Motor neuron (in vitro differentiated cells): ENCODE results near the gene CYP4V2. TPM values are rescaled to one million over a fixed set of nuclear protein-coding genes. Genes with fewer than 3 reads are reported as not detected.

ENCODE experiments used
- ATAC-seq, 8 experiments: fragments of 200-7000 bp; cut with Tn5 transposase; replicated peaks in 6 of 8; 2 replicates each; pipeline ENCODE4 v1.8.0; 2021; ENCODE audit warnings: mild to moderate bottlenecking in 8 of 8, moderate library complexity in 8 of 8
- H3K27ac ChIP-seq, 2 donors: fragments of 250-450 bp; sonication (Bioruptor Pico); 2 replicates each; pipeline ENCODE4 v1.9.0; 2021; ENCODE audit warnings: antibody characterized with exemption in 2 of 2, mild to moderate bottlenecking in 2 of 2, moderate library complexity in 1 of 2
- H3K4me1 ChIP-seq, 2 donors: fragments of 250-450 bp; sonication (Bioruptor Pico); replicated peaks in 1 of 2; 2 replicates each; pipeline ENCODE4 v1.6.1; 2021; ENCODE audit warnings: antibody characterized with exemption in 2 of 2, mild to moderate bottlenecking in 2 of 2, moderate library complexity in 1 of 2
- H3K4me3 ChIP-seq, 5 donors: fragments of 250-450 bp; sonication (Bioruptor Pico); 2 replicates each; pipeline ENCODE4 v1.9.0; 2021; ENCODE audit warnings: antibody characterized with exemption in 5 of 5, mild to moderate bottlenecking in 5 of 5, moderate library complexity in 4 of 5
- WGBS, 10 experiments: fragments of 450-650 bp; shearing (Covaris generic); methylation state at CpG; one replicate each; pipeline ENCODE4 v1.0.0; 2022; 5-methylcytosine and 5-hydroxymethylcytosine counted together
- in situ Hi-C, 9 experiments: fragments of 400-800 bp; cut with MboI; loops; one replicate each; pipeline ENCODE4 v1.15.0; 2021; ENCODE audit warnings: low sequenced_read_pairs in 9 of 9, low pct_unique_long_range_greater_than_20kb in 2 of 9; ENCODE audit not compliant: unreplicated experiment in 9 of 9
- total RNA-seq, 8 experiments: library from RNA; unstranded; fragments of 300-600 nt; gene quantifications; 2 replicates each; pipeline versions ENCODE4 v1.2.3 to v1.2.4, GENCODE V29; 2022

The CYP4V2 gene
- total RNA-seq, 8 experiments from 2014 or later: 3.1 to 19.0 (median 8.0) TPM

- Histone ChIP-seq H3K4me3 (no peak overlapping the region), H3K4me1 (peaks cover 0 to 8% of the 10 kb centered on the region in 2 donors), H3K27ac (no peak overlapping the region)
- 66 to 100% (median 86%) methylated on average over 1 to 6 of the region's 6 CpGs; no CpG with 5 or more reads in 2 of the 10 experiments for WGBS, 10 experiments
- no peak for ATAC-seq
- in situ Hi-C loops: no loop called here
Measured at GRCh38 chr4:186196063-186196462, 4.7 kb downstream of the CYP4V2 start.

DNA sequence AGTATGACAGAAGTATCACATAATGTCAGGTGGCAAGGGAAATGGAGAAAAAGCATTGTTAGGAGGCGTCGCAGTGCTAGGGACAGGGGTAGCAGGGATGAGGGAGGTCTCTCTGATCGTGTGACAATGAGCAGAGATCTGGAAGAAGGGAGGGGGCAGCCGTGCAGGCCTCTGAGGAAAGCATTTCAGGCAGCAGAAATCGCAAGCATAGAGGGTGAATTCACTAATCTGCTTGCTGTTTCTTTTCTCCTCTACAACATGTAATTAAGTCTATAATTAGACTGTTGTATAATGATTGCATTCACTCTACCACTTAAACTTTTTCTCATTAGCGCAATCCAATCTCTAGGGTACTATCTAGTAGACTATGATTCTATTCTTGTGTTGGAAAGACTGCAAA, 9.1 kb downstream of the CYP4V2 start:
- in situ Hi-C loops: no loop called here
- WGBS, 10 experiments: 17 to 93% (median 61%) methylated on average over 2 to 6 of the region's 6 CpGs; no CpG with 5 or more reads in 1 of the 10 experiments
- no peaks in the 10 kb centered on the region for H3K4me1 ChIP-seq
- H3K4me3 ChIP-seq: no peak overlapping the region
- ATAC-seq: peak in 3 of 8 experiments; percentile 35 to 53 (median 43)
- no peak overlapping the region for H3K27ac ChIP-seq

GRCh38 chr4:186201010-186201409, 9.6 kb downstream of the CYP4V2 start:
- H3K27ac ChIP-seq: no peak overlapping the region
- H3K4me3 ChIP-seq: no peak overlapping the region
- in situ Hi-C loops: no loop called here
- H3K4me1 ChIP-seq: no peaks in the 10 kb centered on the region
- WGBS, 10 experiments: 67 to 100% (median 83%) methylated on average over 2 to 7 of the region's 7 CpGs
- ATAC-seq: no peak

GRCh38 chr4:186201535-186202230, 10.3 kb downstream of the CYP4V2 start:
- 25 to 100% (median 67%) methylated on average over 1 to 9 of the region's 9 CpGs for WGBS, 10 experiments

DNA sequence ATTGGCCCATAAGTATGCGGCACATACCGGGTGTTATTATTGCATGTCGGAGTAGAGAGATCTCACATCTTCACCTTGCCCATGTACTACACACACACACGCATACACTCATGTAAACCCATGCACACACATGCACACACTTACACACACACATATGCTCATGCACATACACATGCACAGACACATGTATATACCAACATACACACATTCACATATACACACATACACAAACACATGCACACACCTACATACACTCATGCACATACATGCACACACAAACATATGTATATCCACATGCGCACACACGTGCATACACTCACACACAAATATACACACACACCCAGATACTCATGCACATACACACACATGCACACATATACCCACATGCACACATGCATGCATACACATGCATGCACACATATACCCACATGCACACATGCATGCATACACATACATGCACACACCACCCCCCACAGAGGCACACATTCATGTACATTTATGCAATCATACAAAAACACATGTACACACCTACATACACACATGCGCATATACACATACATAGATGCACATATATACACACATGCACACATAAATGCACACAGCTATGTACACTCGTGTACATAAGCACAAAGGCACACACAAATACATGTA, 11.2 kb downstream of the CYP4V2 start:
- no peak for ATAC-seq
- WGBS, 10 experiments: 33 to 100% (median 84%) methylated on average over 1 to 8 of the region's 8 CpGs; no CpG with 5 or more reads in 2 of the 10 experiments
- no peak overlapping the region for H3K27ac ChIP-seq
- H3K4me3 ChIP-seq: no peak overlapping the region
- no peaks in the 10 kb centered on the region for H3K4me1 ChIP-seq
- in situ Hi-C loops: no loop called here

More at GRCh38 chr4:186201535-186202230, 10.3 kb downstream of the CYP4V2 start:
- no peak overlapping the region for H3K27ac ChIP-seq
- in situ Hi-C loops: no loop called here
- peak in 3 of 8 experiments; percentile 16 to 71 (median 39) for ATAC-seq
- no peak overlapping the region for H3K4me3 ChIP-seq
- no peaks in the 10 kb centered on the region for H3K4me1 ChIP-seq

GRCh38 chr4:186203406-186203805, 12.0 kb downstream of the CYP4V2 start:
- Histone ChIP-seq H3K4me1 (no peaks in the 10 kb centered on the region), H3K27ac (no peak overlapping the region), H3K4me3 (no peak overlapping the region)
- WGBS, 10 experiments: 0 to 100% (median 82%) methylated on average over 1 to 11 of the region's 12 CpGs; no CpG with 5 or more reads in 1 of the 10 experiments
- no peak for ATAC-seq
- in situ Hi-C loops: no loop called here

DNA sequence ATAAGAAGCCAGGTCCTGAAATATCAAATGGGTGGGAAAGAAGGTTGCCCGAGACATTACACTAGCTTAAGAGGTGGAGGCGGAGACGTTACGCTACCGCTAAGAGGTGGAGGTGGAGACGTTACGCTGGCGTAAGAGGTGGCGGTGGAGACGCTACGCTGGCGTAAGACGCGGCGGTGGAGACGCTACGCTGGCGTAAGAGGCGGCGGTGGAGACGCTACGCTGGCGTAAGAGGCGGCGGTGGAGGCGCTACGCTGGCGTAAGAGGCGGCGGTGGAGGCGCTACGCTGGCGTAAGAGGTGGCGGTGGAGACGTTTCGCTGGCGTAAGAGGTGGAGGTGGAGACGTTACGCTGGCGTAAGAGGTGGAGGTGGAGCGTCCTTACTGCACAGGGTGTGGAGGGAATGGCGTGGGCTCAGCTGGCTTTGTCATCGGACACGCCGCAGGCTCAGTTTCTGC, 12.8 kb downstream of the CYP4V2 start:
- ATAC-seq: no peak
- in situ Hi-C loops: no loop called here
- no peak overlapping the region for H3K27ac ChIP-seq
- H3K4me3 ChIP-seq: no peak overlapping the region
- no peaks in the 10 kb centered on the region for H3K4me1 ChIP-seq
- 37 to 100% (median 95%) methylated on average over 3 to 33 of the region's 45 CpGs; no CpG with 5 or more reads in 1 of the 10 experiments for WGBS, 10 experiments

- H3K27ac ChIP-seq: no peak overlapping the region
Measured at GRCh38 chr4:186204686-186205085, 13.3 kb downstream of the CYP4V2 start.

DNA sequence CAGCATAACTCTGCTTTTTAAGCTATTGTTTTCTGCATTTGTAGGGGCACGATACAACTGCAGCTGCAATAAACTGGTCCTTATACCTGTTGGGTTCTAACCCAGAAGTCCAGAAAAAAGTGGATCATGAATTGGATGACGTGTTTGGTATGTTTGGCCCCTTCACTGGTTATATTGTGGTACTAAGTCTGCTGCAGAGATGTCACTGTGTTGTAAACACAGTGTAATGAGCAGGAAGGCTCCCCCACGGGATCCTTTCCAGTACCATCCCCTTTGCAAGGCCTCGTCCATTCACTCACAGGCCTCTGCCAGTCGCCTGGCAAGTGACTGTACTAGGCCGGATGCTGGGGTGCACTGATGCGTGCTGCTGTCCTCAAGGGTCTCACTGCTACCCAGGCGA, 13.8 kb downstream of the CYP4V2 start:
- WGBS, 10 experiments: 49 to 91% (median 73%) methylated on average over 1 to 8 of the region's 8 CpGs; no CpG with 5 or more reads in 2 of the 10 experiments
- Histone ChIP-seq H3K4me1 (no peaks in the 10 kb centered on the region), H3K27ac (no peak overlapping the region), H3K4me3 (no peak overlapping the region)
- in situ Hi-C loops: no loop called here
- no peak for ATAC-seq

More at GRCh38 chr4:186204686-186205085, 13.3 kb downstream of the CYP4V2 start:
- WGBS, 10 experiments: 20 to 96% (median 90%) methylated on average over 1 to 13 of the region's 13 CpGs; no CpG with 5 or more reads in 4 of the 10 experiments
- Histone ChIP-seq H3K4me3 (no peak overlapping the region), H3K4me1 (no peaks in the 10 kb centered on the region)
- in situ Hi-C loops: no loop called here
- ATAC-seq: no peak

DNA sequence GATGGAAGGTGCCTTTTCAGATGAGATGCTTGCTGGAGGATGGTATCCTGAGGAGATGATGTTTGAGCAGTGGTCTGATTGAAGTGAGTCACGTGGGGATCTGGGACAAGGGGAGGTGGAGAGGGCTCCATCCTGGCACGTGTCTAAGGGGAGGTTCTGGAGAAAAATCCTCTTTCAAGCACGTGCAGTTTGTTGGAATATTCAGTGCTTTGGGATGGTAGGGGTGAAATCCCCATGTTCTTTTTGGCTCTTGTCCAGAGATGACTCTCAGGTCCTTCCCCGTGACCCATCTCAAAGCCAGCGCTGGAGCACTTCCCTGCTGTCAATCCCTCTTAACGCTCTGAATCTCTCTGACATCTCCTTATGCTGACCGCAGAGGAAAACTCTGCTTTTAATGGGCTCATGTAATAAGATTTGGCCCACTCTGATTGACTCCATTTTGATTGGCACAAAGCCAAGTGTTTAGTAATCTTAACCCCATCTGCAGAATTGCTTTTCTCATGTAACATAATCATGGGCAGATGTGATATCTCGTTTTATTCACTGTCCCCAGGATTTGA, 25.2 kb downstream of the CYP4V2 start:
- in situ Hi-C loops: no loop called here
- 2 to 94% (median 45%) methylated on average over 4 to 6 of the region's 8 CpGs; no CpG with 5 or more reads in 3 of the 10 experiments for WGBS, 10 experiments
- H3K4me1 ChIP-seq: no peaks in the 10 kb centered on the region
- H3K4me3 ChIP-seq: no peak overlapping the region
- H3K27ac ChIP-seq: no peak overlapping the region
- ATAC-seq: no peak

GRCh38 chr4:186217733-186218293, 26.4 kb downstream of the CYP4V2 start:
- 50 to 100% (median 74%) methylated on average over 1 of the region's 1 CpG; no CpG with 5 or more reads in 6 of the 10 experiments for WGBS, 10 experiments
- H3K27ac ChIP-seq: no peak overlapping the region
- no peak overlapping the region for H3K4me3 ChIP-seq
- in situ Hi-C loops: no loop called here
- ATAC-seq: no peak
- H3K4me1 ChIP-seq: no peaks in the 10 kb centered on the region

GRCh38 chr4:186221624-186222023, 30.3 kb downstream of the CYP4V2 start:
- Histone ChIP-seq H3K4me1 (no peaks in the 10 kb centered on the region), H3K27ac (no peak overlapping the region), H3K4me3 (no peak overlapping the region)
- no peak for ATAC-seq
- WGBS, 10 experiments: 15 to 100% (median 82%) methylated on average over 1 of the region's 1 CpG; no CpG with 5 or more reads in 1 of the 10 experiments
- in situ Hi-C loops: no loop called here

GRCh38 chr4:186225848-186226247, 34.5 kb downstream of the CYP4V2 start:
- no peaks in the 10 kb centered on the region for H3K4me1 ChIP-seq
- in situ Hi-C loops: no loop called here
- no peak overlapping the region for H3K27ac ChIP-seq
- H3K4me3 ChIP-seq: no peak overlapping the region
- no peak for ATAC-seq
